ENCODE results near the gene CHAF1B.

Gene CHAF1B

GRCh38 chr21:36430841-36431240, 45.6 kb downstream of the CHAF1B start (continued):
- TF ChIP-seq ZNF518A (tag by site-specific recombination; conservative IDR thresholded peaks at IDR 0.05; ENCODE audit: low read depth) (no peak), ZNF121 (tag by site-specific recombination; IDR thresholded peaks at IDR 0.05) (peak; percentile 16; the same call in 1 of the 2 replicates), CTCF (tag by site-specific recombination; IDR thresholded peaks at IDR 0.05) (no peak), PBX3 (CRISPR knock-in tag; IDR thresholded peaks at IDR 0.05) (no peak)

- no peaks in the 10 kb centered on the region for H3K36me3 ChIP-seq (ENCODE audit: control insufficient read depth in 2 of 2, insufficient read depth in 1 of 2, low read length in 2 of 2)
- POLR2A ChIA-PET = interaction anchor here (2.5 kb wide), 1 partner anchor 111 kb away, joined by 7 read pairs; the partner anchor contains the start of gene MORC3
- TF ChIP-seq ZNF600 (tag by site-specific recombination; IDR thresholded peaks at IDR 0.05) (peak; percentile 61), REST (tag by site-specific recombination; IDR thresholded peaks at IDR 0.05) (no peak)
- no peak overlapping the region; the same call in 1 of the 2 replicates for H3K27ac ChIP-seq (ENCODE audit: extremely low read depth, low read depth, low read length)
- CTCF ChIA-PET = interaction anchor here (0.7 to 2.3 kb wide), 4 partner anchors 9 to 1925 kb away, joined by 3 to 11 read pairs (median 4); no protein-coding TSS in a partner anchor
- H3K9me3 ChIP-seq (ENCODE audit: control insufficient read depth, insufficient read depth, low read depth, low read length) = no peaks in the 10 kb centered on the region
- no peak overlapping the region for H3K4me3 ChIP-seq (ENCODE audit: low read depth, low read length)
- H3K4me1 ChIP-seq (ENCODE audit: control insufficient read depth, insufficient read depth, low read length) = peaks cover 8% of the 10 kb centered on the region; the same call in 1 of the 2 replicates
Measured at GRCh38 chr21:36431252-36431651, 46.1 kb downstream of the CHAF1B start.

- CTCF ChIA-PET = interaction anchor here (0.5 to 0.6 kb wide), 2 partner anchors 11 to 491 kb away, joined by 3 to 4 read pairs; no protein-coding TSS in a partner anchor
- POLR2A ChIA-PET = no interaction called here
- TF ChIP-seq KLF1 (tag by site-specific recombination; IDR thresholded peaks at IDR 0.05) (peak; percentile 81), PRDM6 (tag by site-specific recombination; IDR thresholded peaks at IDR 0.05) (no peak), ZNF76 (tag by site-specific recombination; IDR thresholded peaks at IDR 0.05; ENCODE audit: borderline replicate concordance, low read depth) (no peak), ZNF792 (tag by site-specific recombination; IDR thresholded peaks at IDR 0.05) (no peak), PRDM10 (tag by site-specific recombination; IDR thresholded peaks at IDR 0.05) (no peak), EGR2 (tag by site-specific recombination; IDR thresholded peaks at IDR 0.05; ENCODE audit: low read depth) (peak; percentile 100), ZFHX2 (tag by site-specific recombination; conservative IDR thresholded peaks at IDR 0.05) (peak; percentile 100)
- Histone ChIP-seq H3K4me3 (ENCODE audit: low read depth, low read length) (no peak overlapping the region), H3K9me3 (ENCODE audit: control insufficient read depth, insufficient read depth, low read depth, low read length) (no peaks in the 10 kb centered on the region), H3K27ac (ENCODE audit: extremely low read depth, low read depth, low read length) (no peak overlapping the region), H3K4me1 (ENCODE audit: control insufficient read depth, insufficient read depth, low read length) (peaks cover 8% of the 10 kb centered on the region; the same call in 1 of the 2 replicates), H3K36me3 (ENCODE audit: control insufficient read depth in 2 of 2, insufficient read depth in 1 of 2, low read length in 2 of 2) (no peaks in the 10 kb centered on the region)
Measured at GRCh38 chr21:36433059-36433709, 48.0 kb downstream of the CHAF1B start.
